NOMO-1 treated with dmso at 0.1 percent for 144 hours (cell line): Measurements from ENCODE around the gene CORO1C.
"Not testable (repeated sequence)": the region's sequence is repeated elsewhere in the genome, so short reads cannot be mapped to it uniquely, and the experiment has no call there.

Source experiments
- DNase-seq: peaks from one replicate; lab custom pipeline; 2025; ENCODE audit not compliant: unreplicated experiment; lab: John Stamatoyannopoulos, UW

The CORO1C gene

GRCh38 chr12:108679106-108679681 is 52.1 kb downstream of the CORO1C start:
- DNase-seq: no peak

GRCh38 chr12:108678104-108678730 is 53.1 kb downstream of the CORO1C start:
- DNase-seq: no peak

GRCh38 chr12:108677381-108677780 is 53.9 kb downstream of the CORO1C start:
- DNase-seq: no peak

GRCh38 chr12:108676707-108677106 is 54.6 kb downstream of the CORO1C start:
- no peak for DNase-seq

GRCh38 chr12:108675792-108676191 is 55.5 kb downstream of the CORO1C start:
- DNase-seq: no peak

- DNase-seq: no peak
Measured at GRCh38 chr12:108672054-108672453, 59.3 kb downstream of the CORO1C start.

- no peak for DNase-seq
Measured at GRCh38 chr12:108671110-108671509, 60.2 kb downstream of the CORO1C start.

GRCh38 chr12:108670066-108670631 is 61.2 kb downstream of the CORO1C start:
- no peak for DNase-seq

GRCh38 chr12:108668542-108668941 is 62.8 kb downstream of the CORO1C start:
- DNase-seq: no peak

- no peak for DNase-seq
Measured at GRCh38 chr12:108668063-108668462, 63.3 kb downstream of the CORO1C start.

- no peak for DNase-seq
Measured at GRCh38 chr12:108667349-108667748, 64.0 kb downstream of the CORO1C start.

GRCh38 chr12:108666401-108666881 is 64.9 kb downstream of the CORO1C start:
- no peak for DNase-seq

- DNase-seq: no peak
Measured at GRCh38 chr12:108665608-108666202, 65.6 kb downstream of the CORO1C start.

GRCh38 chr12:108664338-108665258 is 66.7 kb downstream of the CORO1C start:
- peak; percentile 79 for DNase-seq

GRCh38 chr12:108663324-108664015 is 67.8 kb downstream of the CORO1C start:
- no peak for DNase-seq

GRCh38 chr12:108658115-108658514 is 73.2 kb downstream of the CORO1C start:
- not testable (repeated sequence) for DNase-seq

- no peak for DNase-seq
Measured at GRCh38 chr12:108657130-108657745, 74.1 kb downstream of the CORO1C start.

- DNase-seq: not testable (repeated sequence)
Measured at GRCh38 chr12:108656247-108656646, 75.1 kb downstream of the CORO1C start.

- not testable (repeated sequence) for DNase-seq
Measured at GRCh38 chr12:108655812-108656175, 75.5 kb downstream of the CORO1C start.

GRCh38 chr12:108654622-108655021 is 76.7 kb downstream of the CORO1C start:
- DNase-seq: not testable (repeated sequence)
